HCT116 (cell line): ENCODE measurements around the gene PGS1. TPM values are rescaled to one million over a fixed set of nuclear protein-coding genes. Genes with fewer than 3 reads are reported as not detected.

ENCODE experiments used
- ATAC-seq: fragments of 200-7000 bp; cut with Tn5 transposase; 2 replicates; pipeline ENCODE4 v1.9.1; 2020; ENCODE audit warnings: mild to moderate bottlenecking, moderate library complexity
- BruUV-seq: library from RNA; stranded (reverse); fragments of 400-500 nt; replicated peaks from 2 replicates; lab custom pipeline; 2021; lab: Mats Ljungman, UMichigan
- CTCF ChIA-PET: fragments of 300-600 bp; sonication (Branson Sonifier 250); formaldehyde crosslinking; loops from one replicate; lab custom pipeline; 2021; ENCODE audit warnings: antibody characterized with exemption; lab: Charles Lee
- POLR2A ChIA-PET: fragments of 300-600, 350-600 bp; sonication (Branson Sonifier 250); formaldehyde crosslinking; loops from one replicate; lab custom pipeline; 2021; ENCODE audit warnings: antibody characterized with exemption; lab: Charles Lee
- RAD21 ChIA-PET, 2 experiments: fragments of 300-600 bp; sonication (Branson Sonifier 250); formaldehyde crosslinking; loops; one replicate each; lab custom pipeline; 2023; ENCODE audit warnings: low total read pairs in 2 of 2; ENCODE audit not compliant: uncharacterized antibody in 2 of 2, unreplicated experiment in 2 of 2, low non-redundant PET in 1 of 2; lab: Charles Lee
- DNase-seq: peaks from one replicate; pipeline ENCODE4 v3.0.0-alpha.2; 2010; ENCODE audit warnings: low read depth, low spot score
- H2AFZ ChIP-seq: fragments of 200-600 bp; shearing (Covaris generic), sonication (generic); 2 replicates; pipeline ENCODE4 v1.6.1; 2017; ENCODE audit warnings: low read depth, mixed run types, mixed read lengths, antibody characterized with exemption, low read length; ENCODE audit not compliant: poor library complexity, severe bottlenecking
- H3K27ac ChIP-seq: 2 replicates; pipeline ENCODE4 v1.5.1; 2012; ENCODE audit warnings: low read depth, low read length
- H3K27me3 ChIP-seq: fragments of 200-600 bp; sonication (generic); 2 replicates; pipeline ENCODE4 v1.6.1; 2016; ENCODE audit warnings: mixed run types, low read length, mixed read lengths; ENCODE audit not compliant: insufficient read depth
- H3K36me3 ChIP-seq, 2 experiments: fragments of 200-500 bp in 1 of 2; fragments of 200-600 bp in 1 of 2; sonication (Bioruptor generic) in 1 of 2; sonication (generic) in 1 of 2; 2 replicates each; pipeline versions ENCODE4 v1.5.1 to v1.6.1; 2014 to 2016; ENCODE audit warnings: low read length in 2 of 2, inconsistent platforms in 1 of 2, mixed read lengths in 1 of 2, mixed run types in 1 of 2; ENCODE audit not compliant: insufficient read depth in 2 of 2, control insufficient read depth in 1 of 2
- H3K4me1 ChIP-seq, 2 experiments: fragments of 200-600 bp in 1 of 2; sonication (generic) in 1 of 2; 2 replicates each; pipeline versions ENCODE4 v1.5.1 to v1.6.1; 2012 to 2017; ENCODE audit warnings: low read length in 2 of 2, inconsistent platforms in 1 of 2, mild to moderate bottlenecking in 1 of 2, mixed read lengths in 1 of 2, mixed run types in 1 of 2, moderate library complexity in 1 of 2; ENCODE audit not compliant: insufficient read depth in 2 of 2, control insufficient read depth in 1 of 2
- H3K4me2 ChIP-seq: fragments of 200-600 bp; sonication (generic); 2 replicates; pipeline ENCODE4 v1.6.1; 2017; ENCODE audit warnings: mixed run types, low read length, mixed read lengths
- H3K4me3 ChIP-seq, 2 experiments: fragments of 200-600 bp in 1 of 2; sonication (generic) in 1 of 2; replicated peaks in 1 of 2; 2 replicates each; pipeline ENCODE4 v1.5.1; 2011 to 2016; ENCODE audit warnings: low read length in 2 of 2, control low read depth in 1 of 2, low read depth in 1 of 2, mild to moderate bottlenecking in 1 of 2, mixed read lengths in 1 of 2, mixed run types in 1 of 2
- H3K79me2 ChIP-seq: fragments of 200-600 bp; sonication (generic); 2 replicates; pipeline ENCODE4 v1.6.1; 2017; ENCODE audit warnings: mild to moderate bottlenecking, mixed run types, low read length, moderate library complexity, mixed read lengths; ENCODE audit not compliant: insufficient read depth
- H3K9ac ChIP-seq: fragments of 200-600 bp; sonication (generic); 2 replicates; pipeline ENCODE4 v1.6.1; 2016; ENCODE audit warnings: low read length, mixed read lengths
- H3K9me2 ChIP-seq: fragments of 200-600 bp; sonication (generic), shearing (Covaris generic); 2 replicates; pipeline ENCODE4 v1.6.1; 2017; ENCODE audit warnings: mixed run types, mild to moderate bottlenecking, moderate library complexity; ENCODE audit not compliant: insufficient read depth
- H3K9me3 ChIP-seq, 2 experiments: fragments of 200-500 bp in 1 of 2; fragments of 200-600 bp in 1 of 2; sonication (Bioruptor generic) in 1 of 2; sonication (generic) in 1 of 2; 2 replicates each; pipeline ENCODE4 v1.6.1; 2014 to 2017; ENCODE audit warnings: low read length in 2 of 2, mixed read lengths in 2 of 2, inconsistent platforms in 1 of 2, low read depth in 1 of 2, mild to moderate bottlenecking in 1 of 2, mixed run types in 1 of 2, moderate library complexity in 1 of 2; ENCODE audit not compliant: control insufficient read depth in 1 of 2, insufficient read depth in 1 of 2
- H4K20me1 ChIP-seq: fragments of 200-600 bp; sonication (generic), shearing (Covaris generic); 2 replicates; pipeline ENCODE4 v1.6.1; 2017; ENCODE audit warnings: mixed run types, mild to moderate bottlenecking, moderate library complexity; ENCODE audit not compliant: insufficient read depth
- CEBPB ChIP-seq: IDR thresholded peaks from 2 replicates; pipeline ENCODE4 v1.6.1; 2012; ENCODE audit warnings: low read depth
- EGR1 ChIP-seq: IDR thresholded peaks from 2 replicates; pipeline ENCODE4 v1.6.1; 2012; ENCODE audit warnings: low read depth
- EZH2phosphoT487 ChIP-seq: fragments of 200-600 bp; IDR thresholded peaks from 2 replicates; pipeline ENCODE4 v1.6.1; 2018; ENCODE audit warnings: antibody characterized with exemption, borderline replicate concordance
- JUND ChIP-seq: IDR thresholded peaks from 2 replicates; pipeline ENCODE4 v1.6.1; 2012
- SRF ChIP-seq: IDR thresholded peaks from 2 replicates; pipeline ENCODE4 v1.6.1; 2012; ENCODE audit warnings: low read depth
- intact Hi-C: fragments of 100-400 bp; cut with micrococcal nuclease; formaldehyde crosslinking; loops from 2 replicates; pipeline ENCODE4 v1.10.0; 2022
- total RNA-seq: library from RNA; stranded (reverse); gene quantifications from one replicate; pipeline ENCODE4 v1.2.1, GENCODE V29; 2021; ENCODE audit not compliant: unreplicated experiment
- TF ChIP-seq, protein P1 (sequence below): IDR thresholded peaks from 2 replicates; pipeline ENCODE4 v1.6.1; 2012; ENCODE audit warnings: low read depth

Gene PGS1
- total RNA-seq, 1 experiment from 2014 or later, result 44.4 TPM

DNA sequence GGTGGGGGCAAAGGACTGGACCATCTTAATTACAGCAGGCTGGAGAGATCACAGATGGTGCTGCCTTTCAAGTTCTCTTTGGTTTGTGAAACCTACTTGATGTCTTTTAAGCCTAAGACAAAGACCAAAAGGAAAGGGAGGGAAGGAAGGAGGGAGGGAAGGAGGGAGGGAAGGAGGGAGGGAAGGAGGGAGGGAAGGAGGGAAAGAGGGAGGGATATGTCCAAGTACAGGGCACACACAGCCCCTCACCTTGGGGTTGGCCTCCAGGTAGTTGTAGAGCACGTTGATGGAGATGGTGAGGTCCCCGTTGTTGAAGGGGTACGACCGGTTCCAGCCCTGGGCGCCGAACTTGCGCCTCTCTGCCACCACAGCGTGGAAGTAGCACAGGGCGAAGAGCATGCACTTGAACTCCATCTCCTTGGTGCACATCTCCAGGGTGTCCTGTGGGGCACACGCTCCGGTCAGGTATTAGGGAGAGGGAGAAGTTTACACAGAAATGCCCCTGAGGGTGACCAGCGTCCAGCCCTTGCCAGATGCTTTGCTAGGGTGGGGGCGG lies 55.4 kb downstream of the PGS1 start:
- H3K36me3 ChIP-seq, result peaks cover 0 to 6% of the 10 kb centered on the region in 2 experiments; a peak in 1 of 4 replicates
- no peaks in the 10 kb centered on the region for H3K79me2 ChIP-seq
- no peaks in the 10 kb centered on the region for H3K4me1 ChIP-seq
- TF ChIP-seq, protein P1, sequence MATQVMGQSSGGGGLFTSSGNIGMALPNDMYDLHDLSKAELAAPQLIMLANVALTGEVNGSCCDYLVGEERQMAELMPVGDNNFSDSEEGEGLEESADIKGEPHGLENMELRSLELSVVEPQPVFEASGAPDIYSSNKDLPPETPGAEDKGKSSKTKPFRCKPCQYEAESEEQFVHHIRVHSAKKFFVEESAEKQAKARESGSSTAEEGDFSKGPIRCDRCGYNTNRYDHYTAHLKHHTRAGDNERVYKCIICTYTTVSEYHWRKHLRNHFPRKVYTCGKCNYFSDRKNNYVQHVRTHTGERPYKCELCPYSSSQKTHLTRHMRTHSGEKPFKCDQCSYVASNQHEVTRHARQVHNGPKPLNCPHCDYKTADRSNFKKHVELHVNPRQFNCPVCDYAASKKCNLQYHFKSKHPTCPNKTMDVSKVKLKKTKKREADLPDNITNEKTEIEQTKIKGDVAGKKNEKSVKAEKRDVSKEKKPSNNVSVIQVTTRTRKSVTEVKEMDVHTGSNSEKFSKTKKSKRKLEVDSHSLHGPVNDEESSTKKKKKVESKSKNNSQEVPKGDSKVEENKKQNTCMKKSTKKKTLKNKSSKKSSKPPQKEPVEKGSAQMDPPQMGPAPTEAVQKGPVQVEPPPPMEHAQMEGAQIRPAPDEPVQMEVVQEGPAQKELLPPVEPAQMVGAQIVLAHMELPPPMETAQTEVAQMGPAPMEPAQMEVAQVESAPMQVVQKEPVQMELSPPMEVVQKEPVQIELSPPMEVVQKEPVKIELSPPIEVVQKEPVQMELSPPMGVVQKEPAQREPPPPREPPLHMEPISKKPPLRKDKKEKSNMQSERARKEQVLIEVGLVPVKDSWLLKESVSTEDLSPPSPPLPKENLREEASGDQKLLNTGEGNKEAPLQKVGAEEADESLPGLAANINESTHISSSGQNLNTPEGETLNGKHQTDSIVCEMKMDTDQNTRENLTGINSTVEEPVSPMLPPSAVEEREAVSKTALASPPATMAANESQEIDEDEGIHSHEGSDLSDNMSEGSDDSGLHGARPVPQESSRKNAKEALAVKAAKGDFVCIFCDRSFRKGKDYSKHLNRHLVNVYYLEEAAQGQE, result no peak
- TF ChIP-seq SRF (no peak), JUND (no peak), EGR1 (no peak), CEBPB (no peak), EZH2phosphoT487 (no peak)
- ChIA-PET RAD21 (no interaction called here), POLR2A (no interaction called here), CTCF (no interaction called here)
- H2AFZ ChIP-seq, result no peak overlapping the region
- intact Hi-C loops, result no loop called here
- H3K27ac ChIP-seq, result no peak overlapping the region
- no peaks in the 10 kb centered on the region for H3K9me2 ChIP-seq
- H3K9ac ChIP-seq, result no peak overlapping the region
- H4K20me1 ChIP-seq, result no peaks in the 10 kb centered on the region
- no peak overlapping the region for H3K4me2 ChIP-seq
- ATAC-seq, result no peak
- no peaks in the 10 kb centered on the region for H3K9me3 ChIP-seq
- H3K4me3 ChIP-seq, result no peak overlapping the region
- no peak for DNase-seq
- no TSS peak for BruUV-seq
- no peaks in the 10 kb centered on the region for H3K27me3 ChIP-seq
